NCI-H2196 treated with DMSO at 0.1 percent for 48 hours (cell line): ENCODE measurements around the gene ZMYND10.

Experiments used
- DNase-seq: peaks from one replicate; lab custom pipeline; 2025; ENCODE audit not compliant: unreplicated experiment; lab: John Stamatoyannopoulos, UW

Gene ZMYND10

GRCh38 chr3:50292159-50293078 lies 53.1 kb downstream of the ZMYND10 start, which contains the start of gene IFRD2:
TSS of gene IFRD2 (minus strand) at chr3:50292429. CDS start at chr3:50292274, 155 bp downstream.
- DNase-seq: peak; percentile 78
